ENCODE results near the gene GMPPA.

DNA sequence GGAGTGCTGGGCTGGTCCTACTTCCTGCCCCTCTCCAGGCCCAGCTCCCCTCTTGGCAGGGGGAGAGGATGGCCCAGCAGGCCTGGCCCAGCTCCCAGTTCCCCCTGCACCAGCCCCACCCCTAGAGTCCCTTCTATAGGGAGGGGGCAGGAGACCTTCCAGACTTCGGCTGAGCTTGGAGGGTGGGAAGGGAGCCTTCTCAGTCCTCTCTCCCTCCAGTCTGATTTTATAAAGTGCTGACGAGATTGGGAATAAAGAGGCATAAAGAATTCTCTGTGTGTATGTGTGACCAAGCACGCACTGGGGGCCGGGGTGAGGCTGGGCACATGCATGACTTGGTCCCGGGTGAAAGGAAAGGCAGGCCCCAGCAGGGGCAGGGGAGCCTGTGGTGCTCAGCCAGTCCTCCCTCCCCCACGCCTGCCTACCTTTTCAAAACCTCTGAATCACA lies 39.8 kb downstream of the GMPPA start:
- no peak for TF ChIP-seq CTCF (IDR thresholded peaks at IDR 0.05)
- TF ChIP-seq POLR2A (IDR thresholded peaks at IDR 0.05) = no peak

Measured in thyroid gland (tissue), 4 donors.